Stimulated activated CD8-positive, alpha-beta memory T cell treated with anti-CD3 and anti-CD28 coated beads, Interleukin-4, amount 100 ng/mL, for 4 hours (primary cell): ENCODE results near the gene ENAH.
"Not testable (repeated sequence)": the region's sequence is repeated elsewhere in the genome, so short reads cannot be mapped to it uniquely, and the experiment has no call there.

ENCODE experiments used
- DNase-seq, 2 donors: peaks; one replicate each; pipeline ENCODE4 v3.0.0-alpha.2; 2020; ENCODE audit warnings: low read depth in 2 of 2, low spot score in 1 of 2

The ENAH gene

DNA sequence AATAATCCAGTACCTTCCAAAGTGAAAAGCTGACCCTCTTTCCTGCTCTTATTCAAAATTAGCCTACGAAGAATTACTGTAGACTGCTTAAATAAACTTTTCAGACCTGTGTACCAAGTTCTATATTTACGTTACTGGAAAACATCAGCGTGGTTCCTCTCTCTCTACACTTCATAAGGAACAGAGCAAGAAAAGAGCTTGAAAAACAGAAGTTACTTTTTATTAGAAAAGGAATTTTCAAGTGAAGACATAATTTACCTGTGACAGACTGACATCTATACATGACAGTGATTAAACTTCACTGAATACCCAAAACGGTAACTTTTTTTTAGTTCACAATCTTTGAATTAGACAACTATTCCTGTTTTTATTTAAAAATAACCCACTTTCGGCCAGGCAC is 2.7 kb downstream of the ENAH start:
- no peak for DNase-seq

DNA sequence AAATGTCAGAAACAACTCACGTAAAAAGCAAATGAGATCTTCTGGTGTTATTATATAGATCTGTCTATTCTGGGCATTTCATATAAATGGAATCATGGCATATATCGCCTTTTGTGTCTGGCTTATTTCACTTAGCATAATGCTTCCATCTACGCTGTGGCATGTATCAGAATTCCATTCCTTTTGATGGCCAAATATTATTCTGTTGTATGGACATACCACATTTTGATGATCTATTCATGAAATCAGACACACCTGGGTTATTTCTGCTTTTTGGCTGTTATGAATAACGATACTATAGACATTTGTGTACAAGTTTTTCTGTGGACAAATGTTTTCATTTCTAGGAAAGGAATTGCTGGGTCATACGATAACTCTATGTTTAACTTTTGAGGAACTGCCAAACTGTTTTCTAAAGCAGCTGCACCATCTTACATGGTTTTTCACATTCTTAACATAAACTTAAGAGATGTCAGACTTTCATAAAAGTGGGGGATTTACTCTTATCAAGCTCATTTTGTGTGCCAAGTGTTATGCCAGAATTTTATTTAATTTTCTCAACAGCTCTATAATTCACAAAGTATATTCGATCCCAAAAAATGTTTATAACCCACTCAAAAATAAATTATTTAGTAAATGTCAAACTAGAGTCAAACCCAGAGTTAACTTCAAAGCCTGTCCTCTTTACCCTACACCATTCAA is 7.6 kb downstream of the ENAH start:
- DNase-seq: no peak

DNA sequence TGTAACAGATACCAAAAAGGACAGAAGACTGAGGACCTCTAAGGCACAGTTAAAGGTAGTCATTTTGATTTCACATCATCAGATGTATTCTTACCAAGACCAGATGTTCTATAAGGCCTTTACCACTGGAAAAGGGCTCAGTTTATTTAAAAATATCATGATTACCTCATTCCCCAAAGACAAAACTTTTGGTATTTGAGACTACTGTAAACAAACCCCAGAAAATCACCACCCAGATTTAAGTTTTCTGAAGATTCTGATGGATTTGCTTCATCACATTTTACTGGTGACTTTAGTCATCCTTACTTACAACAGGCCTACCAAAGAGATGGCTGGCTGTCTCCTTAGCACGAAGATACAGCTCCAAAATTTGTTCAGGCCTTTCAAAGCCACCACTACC is 8.3 kb downstream of the ENAH start:
- DNase-seq: no peak

DNA sequence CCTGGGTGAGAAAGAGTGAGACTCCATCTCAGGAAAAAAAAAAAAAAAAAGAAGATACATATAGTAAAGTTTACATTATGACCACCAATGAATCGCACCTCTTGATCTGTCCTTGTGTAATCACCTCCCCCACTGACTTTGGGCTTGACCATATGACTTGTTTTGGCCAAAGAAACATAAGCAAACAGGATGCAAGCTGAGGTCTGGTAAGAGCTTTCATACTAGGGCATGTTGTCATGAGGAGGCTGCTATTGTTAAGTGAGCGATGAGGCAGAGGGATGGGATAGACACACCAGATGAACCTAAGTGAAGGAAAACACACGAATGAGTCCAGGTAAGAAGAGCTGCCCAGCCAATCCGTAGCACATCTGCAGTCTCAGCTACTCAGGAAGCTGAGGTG is 10.7 kb downstream of the ENAH start:
- no peak for DNase-seq

DNA sequence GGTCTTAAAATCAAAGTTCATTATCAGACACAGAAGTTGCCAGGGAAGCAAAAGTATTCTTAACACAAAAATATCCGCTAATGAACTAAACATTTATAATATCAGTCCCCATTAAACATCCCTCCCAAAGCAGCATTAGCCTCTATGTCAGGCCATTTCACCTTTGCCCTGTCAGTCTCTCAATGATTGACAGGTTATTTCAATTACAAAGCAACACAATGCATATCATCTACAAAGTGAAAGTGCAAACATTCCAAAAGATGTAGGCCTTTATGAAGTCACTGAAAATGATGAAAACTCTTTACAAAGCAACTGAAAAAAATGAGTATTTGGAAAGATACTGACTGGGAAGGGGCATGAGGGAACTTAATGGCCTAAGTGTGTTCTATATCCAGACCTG is 14.1 kb downstream of the ENAH start:
- DNase-seq: no peak

DNA sequence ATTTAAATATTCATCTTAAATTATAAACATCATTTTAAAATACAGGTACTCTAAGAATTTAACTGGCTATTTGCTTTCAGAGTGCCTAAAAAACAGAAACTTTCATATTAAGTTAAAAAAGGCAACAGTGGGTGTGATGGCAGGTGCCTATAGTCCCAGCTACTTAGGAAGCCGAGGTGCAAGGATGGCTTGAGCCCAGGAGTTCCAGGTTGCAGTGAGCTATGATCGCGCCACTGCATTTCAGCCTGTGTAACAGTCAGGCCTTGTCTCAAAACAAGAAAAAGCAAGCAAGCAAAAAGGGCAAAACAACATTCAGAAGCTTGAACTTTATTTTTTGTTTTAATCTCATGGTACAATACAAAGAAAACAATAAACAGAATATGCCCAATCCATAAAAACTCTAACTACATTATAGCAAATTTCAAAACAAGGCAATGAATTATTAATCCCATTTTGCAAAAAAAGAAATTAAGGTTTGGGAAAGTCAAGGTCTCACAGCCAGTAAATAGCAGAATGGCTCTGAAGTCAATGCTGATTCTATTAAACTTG is 15.2 kb downstream of the ENAH start:
- DNase-seq: no peak

DNA sequence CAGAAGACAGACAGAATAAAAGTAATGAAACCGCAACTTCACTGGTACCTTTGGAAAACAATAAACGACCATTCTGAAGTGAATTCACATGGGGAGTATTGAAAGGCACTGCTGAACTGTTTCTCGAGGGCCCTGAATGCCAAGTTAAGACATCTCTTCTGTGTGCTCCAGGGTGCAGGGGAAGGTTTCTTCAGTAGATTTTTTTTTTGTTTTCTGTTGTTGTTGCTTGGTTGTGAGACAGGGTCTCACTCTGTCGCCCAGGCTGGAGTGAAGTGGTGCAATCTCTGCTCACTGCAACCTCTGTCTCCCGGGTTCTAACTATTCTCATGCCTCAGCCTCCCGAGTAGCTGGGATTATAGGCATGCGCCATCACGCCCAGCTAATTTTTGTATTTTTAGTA is 15.9 kb downstream of the ENAH start:
- DNase-seq: not testable (repeated sequence)

DNA sequence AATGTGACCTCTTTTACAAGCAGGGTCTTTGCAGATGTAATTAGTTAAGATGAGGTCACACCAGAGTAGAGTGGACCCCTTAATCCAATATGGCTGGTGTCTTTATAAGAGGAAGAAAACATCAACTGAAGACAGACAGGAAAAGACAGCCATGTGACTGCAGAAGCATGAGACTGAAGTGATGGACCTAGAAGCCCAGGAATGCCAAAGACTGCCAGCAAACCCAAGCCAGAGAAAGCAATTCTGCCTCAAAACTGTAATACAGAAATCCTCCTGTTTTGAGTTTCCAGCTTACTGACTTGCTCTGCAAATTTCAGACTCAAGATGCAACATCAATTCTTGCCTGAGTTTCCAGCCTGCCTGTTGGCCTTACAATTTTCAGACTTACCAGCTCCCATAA is 17.3 kb downstream of the ENAH start:
- DNase-seq: no peak

DNA sequence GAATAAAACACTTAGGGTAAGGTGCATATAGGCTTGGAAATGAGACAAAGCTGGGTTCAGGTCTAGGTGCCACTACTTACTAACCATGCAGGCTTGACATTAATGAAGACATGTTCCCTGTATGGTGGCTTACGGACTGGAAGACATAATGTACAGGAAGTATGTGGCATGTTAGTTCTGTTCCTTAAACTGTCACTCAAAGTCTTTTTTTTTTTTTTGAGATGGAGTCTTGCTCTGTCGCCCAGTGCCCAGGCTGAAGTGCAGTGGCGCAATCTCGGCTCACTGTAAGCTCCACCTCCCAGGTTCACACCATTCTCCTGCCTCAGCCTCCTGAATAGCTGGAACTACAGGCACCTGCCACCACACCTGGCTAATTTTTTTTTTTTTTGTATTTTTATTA is 20.1 kb downstream of the ENAH start:
- DNase-seq: not testable (repeated sequence)

DNA sequence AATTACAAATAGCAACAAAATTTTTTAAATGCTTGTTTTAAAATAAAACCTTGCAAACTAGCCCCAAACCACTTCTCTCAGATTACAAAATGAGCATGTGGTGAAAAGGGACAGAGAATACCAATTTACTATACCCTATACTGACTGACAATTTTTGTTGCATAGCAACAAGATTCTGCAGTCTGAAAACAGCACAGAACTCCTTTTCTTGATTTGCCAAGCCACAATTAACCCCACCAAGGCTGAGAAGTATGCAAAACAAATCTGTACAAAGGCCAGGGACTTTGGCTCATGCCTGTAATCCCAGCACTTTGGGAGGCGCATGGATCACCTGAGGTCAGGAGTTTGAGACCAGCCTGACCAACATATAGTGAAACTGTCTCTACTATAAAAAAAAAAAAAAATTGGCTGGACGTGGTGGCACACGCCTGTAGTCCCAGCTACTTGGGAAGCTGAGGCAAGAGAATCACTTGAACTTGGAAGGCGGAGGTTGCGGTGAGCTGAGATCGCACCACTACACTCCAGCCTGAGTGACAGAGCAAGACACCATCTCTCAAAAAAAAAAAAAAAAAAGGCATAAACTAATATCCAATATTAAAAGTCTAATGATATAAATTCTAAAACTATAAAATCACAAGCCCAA is 21.8 kb downstream of the ENAH start:
- no peak for DNase-seq

DNA sequence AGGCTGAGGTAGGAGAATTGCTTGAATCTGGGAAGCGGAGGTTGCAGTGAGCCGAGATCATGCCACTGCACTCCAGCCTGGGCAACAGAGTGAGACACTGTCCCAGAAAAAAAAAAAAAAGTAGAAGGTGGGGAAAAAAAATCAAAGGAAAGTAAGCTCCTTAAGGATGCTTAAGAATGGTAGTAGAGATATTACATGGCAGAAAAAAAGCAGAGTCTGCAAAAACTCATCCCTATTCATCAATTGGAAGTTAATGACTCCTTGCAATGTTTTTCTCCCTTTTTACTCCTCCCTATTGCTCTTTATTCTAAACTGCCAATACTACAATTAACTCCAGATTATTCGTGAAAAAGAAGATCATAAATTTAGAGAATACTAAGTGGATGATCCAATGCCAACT is 23.4 kb downstream of the ENAH start:
- no peak for DNase-seq

DNA sequence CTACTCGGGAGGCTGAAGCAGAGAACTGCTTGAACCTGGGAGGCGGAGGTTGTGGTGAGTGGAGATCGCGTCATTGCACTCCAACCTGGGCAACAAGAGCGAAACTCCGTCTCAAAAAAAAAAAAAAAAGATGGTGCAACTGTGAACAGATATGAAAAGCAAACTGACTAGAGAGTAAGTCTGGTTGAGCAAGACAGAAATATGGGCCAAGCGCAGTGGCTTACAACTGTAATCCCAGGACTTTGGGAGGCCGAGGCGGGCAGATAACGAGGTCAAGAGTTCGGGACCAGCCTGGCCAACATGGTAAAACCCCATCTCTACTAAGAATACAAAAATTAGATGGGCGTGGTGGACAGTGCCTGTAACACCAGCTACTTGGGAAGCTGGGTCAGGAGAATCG is 24.1 kb downstream of the ENAH start:
- not testable (repeated sequence) for DNase-seq

DNA sequence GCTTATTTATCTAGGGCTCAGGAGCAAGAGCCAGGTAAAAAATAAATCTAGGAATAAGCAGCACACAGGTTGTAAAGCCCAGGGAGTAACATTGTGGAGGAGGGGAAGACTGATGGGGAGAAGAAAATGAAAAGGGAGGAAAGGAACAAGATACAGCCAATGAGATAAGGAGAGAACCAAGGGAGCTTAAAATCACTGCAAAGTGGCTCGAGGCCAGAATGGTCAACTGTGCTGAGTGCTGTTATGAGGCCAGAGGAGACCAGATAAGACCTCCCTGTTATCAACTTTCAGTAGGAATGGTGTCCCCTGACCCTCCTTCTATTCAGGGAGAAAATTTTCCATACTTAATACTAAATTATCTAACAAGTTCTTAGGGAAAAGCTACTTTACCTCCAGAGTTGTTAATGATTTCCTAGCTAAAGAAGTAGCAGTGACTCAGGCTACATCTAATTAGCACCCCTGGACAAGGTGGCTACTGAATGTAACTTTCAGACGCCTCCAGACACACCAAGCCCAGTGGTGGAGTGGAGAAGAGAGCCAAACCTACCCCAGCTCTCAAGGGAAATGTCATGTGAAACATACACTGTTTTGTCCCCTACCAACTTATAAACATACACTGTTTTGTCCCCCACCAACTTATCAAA is 25.5 kb downstream of the ENAH start:
- no peak for DNase-seq

DNA sequence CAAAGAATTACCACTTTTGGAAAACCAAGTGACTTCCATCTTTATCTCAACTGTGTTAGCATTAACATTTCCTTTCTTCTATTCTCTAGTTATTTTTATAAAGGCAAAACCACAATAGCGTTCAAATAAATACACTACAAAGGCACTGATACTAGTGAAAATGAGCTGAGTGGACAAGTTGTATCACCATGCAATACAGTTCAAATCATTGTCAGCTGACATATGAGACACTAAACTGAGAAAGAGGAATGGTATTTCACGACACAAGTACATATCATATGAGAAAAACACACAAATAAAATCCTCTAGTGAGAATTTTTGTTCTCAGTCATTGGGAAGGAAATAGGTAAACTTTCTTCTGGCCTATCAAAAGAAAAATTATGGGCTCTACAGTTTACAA is 26.2 kb downstream of the ENAH start:
- DNase-seq: no peak

DNA sequence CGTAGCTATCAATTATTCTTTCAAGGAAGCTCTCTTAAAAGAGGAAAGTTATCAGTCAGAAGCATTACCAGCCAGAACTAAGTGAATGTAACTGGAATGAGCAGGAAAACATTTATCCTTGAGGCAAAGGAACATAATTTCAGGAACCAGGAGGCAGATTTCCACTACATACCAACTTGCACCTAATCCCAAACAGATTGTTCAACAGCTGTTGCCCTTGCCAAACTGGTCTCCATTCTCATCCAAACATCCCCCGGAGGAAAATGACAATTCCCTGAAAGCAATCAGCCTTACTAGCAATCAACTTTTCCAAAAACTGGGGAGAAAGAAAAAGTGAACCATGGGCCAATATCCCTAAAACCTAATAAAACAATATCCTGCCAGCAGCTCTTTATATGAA is 35.0 kb downstream of the ENAH start:
- DNase-seq: no peak

DNA sequence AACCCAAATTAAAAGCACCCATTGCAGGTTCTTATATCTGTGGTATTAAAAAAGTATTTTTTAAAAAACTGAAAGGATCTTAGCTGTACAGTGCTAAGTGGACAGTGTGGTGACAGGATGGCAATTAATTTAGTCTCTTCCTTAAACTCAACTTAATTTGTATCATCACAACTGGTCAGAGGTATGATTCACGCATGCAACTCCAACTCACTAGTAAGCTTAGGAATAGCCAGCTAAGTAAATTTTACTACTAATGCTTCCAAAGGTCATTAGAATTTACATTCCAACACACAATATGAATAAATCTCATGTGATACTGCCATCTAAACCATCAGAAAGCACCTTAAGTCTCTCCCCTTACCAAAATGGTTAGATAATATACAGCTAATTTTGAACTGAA is 35.4 kb downstream of the ENAH start:
- no peak for DNase-seq

DNA sequence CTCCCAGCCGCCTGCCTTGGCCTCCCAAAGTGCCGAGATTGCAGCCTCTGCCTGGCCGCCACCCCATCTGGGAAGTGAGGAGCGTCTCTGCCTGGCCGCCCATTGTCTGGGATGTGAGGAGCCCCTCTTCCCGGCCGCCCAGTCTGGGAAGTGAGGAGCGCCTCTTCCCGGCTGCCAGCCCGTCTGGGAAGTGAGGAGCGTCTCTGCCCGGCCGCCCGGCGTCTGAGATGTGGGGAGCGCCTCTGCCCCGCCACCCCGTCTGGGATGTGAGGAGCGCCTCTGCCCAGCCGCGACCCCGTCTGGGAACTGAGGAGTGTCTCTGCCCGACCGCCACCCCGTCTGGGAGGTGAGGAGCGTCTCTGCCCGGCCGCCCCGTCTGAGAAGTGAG is 37.5 kb downstream of the ENAH start:
- DNase-seq: not testable (repeated sequence)

DNA sequence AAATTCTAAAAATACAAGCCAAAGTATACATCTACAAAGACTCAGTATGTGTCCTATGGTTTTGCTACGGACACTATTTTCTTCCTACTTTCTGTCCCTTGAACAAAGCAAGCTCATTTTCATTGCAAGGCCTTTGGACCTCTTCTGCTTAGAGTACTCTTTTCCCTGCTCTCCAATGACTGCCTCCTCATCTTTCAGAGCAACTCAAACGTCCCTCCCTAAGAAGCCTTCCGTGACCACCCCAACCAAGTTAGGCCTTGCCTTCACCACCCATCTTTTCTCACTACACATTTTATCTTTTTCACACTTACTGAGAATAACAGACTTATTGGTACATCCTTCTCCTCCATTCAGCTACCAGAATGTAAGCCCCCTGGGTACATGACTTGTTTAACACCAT is 39.9 kb downstream of the ENAH start:
- DNase-seq: no peak

DNA sequence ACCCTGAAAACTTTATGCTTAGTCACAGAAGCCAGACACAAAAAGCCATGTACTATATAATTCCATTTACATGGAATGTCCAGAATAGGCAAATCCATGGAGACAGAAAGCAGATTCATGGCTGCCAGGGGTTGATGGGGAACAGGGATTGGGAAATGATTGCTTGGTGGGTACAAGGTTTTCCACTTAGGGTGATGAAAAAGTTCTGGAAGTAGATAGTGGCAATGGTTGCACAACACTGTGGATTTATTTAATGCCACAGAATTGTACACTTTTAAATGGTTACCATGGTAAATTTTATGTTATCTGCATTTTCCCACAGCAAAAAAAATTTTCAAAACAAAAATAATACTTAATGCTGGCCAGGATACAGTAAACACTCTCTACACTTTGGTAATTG is 40.6 kb downstream of the ENAH start:
- DNase-seq: no peak

DNA sequence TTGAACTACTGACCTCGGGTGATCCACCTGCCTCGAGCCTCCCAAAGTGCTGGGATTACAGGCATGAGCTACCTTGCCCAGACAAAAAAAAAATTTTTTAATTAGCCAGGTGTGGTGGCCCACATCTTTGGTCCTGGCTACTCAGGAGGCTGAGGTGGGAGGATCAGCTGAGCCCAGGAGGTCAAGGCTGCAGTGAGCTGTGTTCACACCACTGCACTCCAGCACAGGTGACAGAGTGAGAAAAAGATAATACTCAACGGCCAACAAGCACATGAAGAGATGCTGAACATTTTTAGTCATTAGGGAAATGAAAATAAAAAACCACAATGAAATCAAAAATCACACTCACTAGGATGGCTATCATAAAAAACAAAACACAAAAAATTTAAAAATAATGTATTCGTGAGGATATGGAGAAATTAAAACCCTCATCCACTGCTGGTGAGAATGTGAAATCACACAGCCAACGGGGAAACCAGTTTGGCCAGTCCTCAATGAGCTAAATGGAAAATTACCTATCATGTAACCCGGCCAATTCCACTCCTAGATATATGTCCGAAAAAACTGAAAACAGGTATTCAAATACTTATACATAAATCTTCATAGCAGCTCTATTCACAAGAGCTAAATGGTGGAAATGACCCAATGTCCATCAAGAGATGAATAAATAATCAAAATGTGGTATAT is 41.2 kb downstream of the ENAH start:
- no peak for DNase-seq

DNA sequence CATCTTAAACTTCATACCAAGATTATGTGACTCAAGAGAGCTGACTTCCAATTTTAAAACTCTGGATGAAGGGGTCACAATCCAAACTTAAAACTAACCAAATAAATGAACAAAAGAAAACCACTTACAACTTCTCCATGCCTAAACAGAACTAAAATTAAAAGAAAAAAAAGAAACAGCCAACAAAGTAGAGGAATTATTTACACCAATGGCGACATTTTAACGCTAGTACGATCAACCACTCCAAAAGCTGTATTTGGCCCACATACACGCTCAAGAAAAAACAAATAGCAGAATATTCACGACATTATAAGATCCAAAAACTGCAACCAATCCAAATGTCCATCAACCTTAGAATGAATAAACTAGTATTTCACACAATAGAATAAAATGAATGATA is 42.4 kb downstream of the ENAH start:
- no peak for DNase-seq
